SU-DHL-6 (cell line): ENCODE data around the gene ERLEC1.

ENCODE experiments used
- CTCF ChIP-seq: fragments of 200-600 bp; sonication (generic); IDR thresholded peaks from one replicate; pipeline ENCODE4 v1.5.1; 2017; ENCODE audit warnings: antibody characterized with exemption, mild to moderate bottlenecking, low read length, moderate library complexity; ENCODE audit not compliant: insufficient read depth, poor library complexity, severe bottlenecking
- EZH2phosphoT487 ChIP-seq: fragments of 200-600 bp; sonication (generic), shearing (Covaris generic); conservative IDR thresholded peaks from 2 replicates; pipeline ENCODE4 v1.6.1; 2018; ENCODE audit warnings: mild to moderate bottlenecking, antibody characterized with exemption, low read length, moderate library complexity, mixed read lengths

GRCh38 chr2:53755121-53755520 lies 31.7 kb upstream of the ERLEC1 start:
- TF ChIP-seq CTCF (no peak), EZH2phosphoT487 (no peak)
